SH-SY5Y (cell line): Measurements from ENCODE around the gene GOLGB1.

Experiments
- GATA2 ChIP-seq: IDR thresholded peaks from 2 replicates; pipeline ENCODE4 v1.6.1; 2011; ENCODE audit warnings: mild to moderate bottlenecking, low read depth, low read length
- GATA3 ChIP-seq: IDR thresholded peaks from 2 replicates; pipeline ENCODE4 v1.6.1; 2011; ENCODE audit warnings: low read depth, mild to moderate bottlenecking, low read length, moderate library complexity

DNA sequence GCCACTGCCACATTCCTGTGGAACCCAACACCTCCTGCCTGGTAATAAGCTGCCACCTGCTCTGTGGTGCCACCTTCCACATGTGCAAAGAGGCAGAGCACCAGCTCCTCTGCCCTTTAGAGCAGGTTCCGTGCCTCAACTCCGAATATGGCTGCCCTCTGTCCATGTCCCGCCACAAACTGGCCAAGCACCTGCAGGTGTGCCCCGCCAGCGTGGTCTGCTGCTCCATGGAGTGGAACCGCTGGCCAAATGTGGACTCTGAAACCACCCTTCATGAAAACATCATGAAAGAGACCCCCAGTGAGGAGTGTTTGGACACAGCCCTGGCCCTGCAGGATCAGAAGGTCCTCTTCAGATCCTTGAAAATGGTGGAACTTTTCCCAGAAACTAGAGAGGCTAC is 128.1 kb downstream of the GOLGB1 start:
- TF ChIP-seq GATA2 (no peak), GATA3 (no peak)
